ENCODE results near the gene TMA7. TPM values are rescaled to one million over a fixed set of nuclear protein-coding genes. Genes with fewer than 3 reads are reported as not detected.

TMA7 gene
- total and polyA plus RNA-seq, 10 of the 15 experiments (the other 5 are each of a cell fraction or from before 2014, with no cell fraction given), result 319 to 1,760 (median 752) TPM

DNA sequence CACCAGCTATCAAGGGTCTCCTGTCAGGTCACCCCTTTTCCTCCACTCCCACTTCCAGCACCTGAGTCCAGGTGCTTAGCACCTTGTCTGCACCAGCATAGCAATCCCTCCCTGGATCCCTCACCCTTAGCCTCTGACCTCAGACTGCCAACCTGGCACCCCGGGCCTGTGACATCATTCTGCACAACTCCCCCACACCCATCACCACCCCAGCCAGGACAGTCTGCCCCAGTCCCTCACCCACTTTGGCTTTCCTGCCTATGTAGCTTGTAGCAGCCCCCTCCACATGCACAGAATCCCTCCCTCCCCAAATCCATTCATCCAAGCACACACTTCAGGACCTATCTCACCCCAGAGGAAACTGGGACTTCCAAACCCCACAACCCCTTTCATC lies 9.4 kb upstream of the TMA7 start:
- in situ Hi-C loops (cut with MboI) (no loop called here), intact Hi-C loops (cut with micrococcal nuclease; ENCODE audit: unreplicated experiment) (no loop called here)
- RAD21 ChIA-PET (ENCODE audit: unreplicated experiment), result no interaction called here
- SMC1A ChIA-PET (ENCODE audit: uncharacterized antibody, unreplicated experiment), result interaction anchor here (1.2 to 11.5 kb wide), 2 partner anchors 24 to 29 kb away, joined by 4 to 287 read pairs; no protein-coding TSS in a partner anchor
- Histone ChIP-seq H3K4me2 (ENCODE audit: control insufficient read depth, insufficient read depth) (no peak overlapping the region), H3K27me3 (replicated peaks in 1 of 2; ENCODE audit: control insufficient read depth in 2 of 2, insufficient read depth in 2 of 2, low read length in 1 of 2) (no peaks in the 10 kb centered on the region), H3K36me3 (ENCODE audit: control insufficient read depth in 2 of 2, insufficient read depth in 2 of 2, low read length in 1 of 2) (peaks cover 2 to 16% of the 10 kb centered on the region in 2 experiments; a peak in 2 of 4 replicates), H3K9ac (ENCODE audit: control insufficient read depth, insufficient read depth, low read length) (no peak overlapping the region), H3K27ac (ENCODE audit: control insufficient read depth, insufficient read depth) (no peak overlapping the region), H3K4me1 (ENCODE audit: control insufficient read depth, insufficient read depth, low read length) (peaks cover 27% of the 10 kb centered on the region), H3K79me2 (ENCODE audit: control insufficient read depth, insufficient read depth, low read length) (no peaks in the 10 kb centered on the region), H4K20me1 (ENCODE audit: control insufficient read depth, insufficient read depth) (no peaks in the 10 kb centered on the region), H2AFZ (ENCODE audit: control insufficient read depth, low read depth, low read length) (no peak overlapping the region), H3K4me3 (no peak overlapping the region), H3K9me3 (replicated peaks; ENCODE audit: control insufficient read depth, insufficient read depth, low read length) (no peaks in the 10 kb centered on the region)
- no TSS peak for BruUV-seq (replicated peaks)
- DNase-seq (ENCODE audit: low read depth, low spot score), result no peak
- WGBS (ENCODE audit: insufficient coverage, insufficient replicate concordance, low lambda C conversion rate, missing lambda C conversion rate), result 100% methylated on average over 1 of the region's 1 CpG
- no peak for ATAC-seq
- POLR2A ChIA-PET, result interaction anchor here (0.5 kb wide), 1 partner anchor 1447 kb away, joined by 4 read pairs; no protein-coding TSS in a partner anchor
- CTCF ChIA-PET, result interaction anchor here (0.7 to 12.5 kb wide), 3 partner anchors 9 to 119 kb away, joined by 3 to 757 read pairs (median 3); partner anchors contain the start of genes CCDC51 and TMA7
- no peak for FAIRE-seq
- TF ChIP-seq HDGF (IDR thresholded peaks at IDR 0.05) (no peak), WRNIP1 (IDR thresholded peaks at IDR 0.05; ENCODE audit: borderline replicate concordance, low read depth, low read length) (no peak), ZBTB4 (CRISPR knock-in tag; IDR thresholded peaks at IDR 0.05) (no peak)

All from GM12878 (cell line).